K562 (cell line): ENCODE data around the gene METTL25B. TPM values are rescaled to one million over a fixed set of nuclear protein-coding genes. Genes with fewer than 3 reads are reported as not detected.

ENCODE experiments used
- ATF1 ChIP-seq, 2 experiments: fragments of 450-650 bp in 1 of 2; IDR thresholded peaks; 2 replicates each; pipeline ENCODE4 v1.6.1; 2016; ENCODE audit warnings: missing compliant biosample characterization in 1 of 2, missing genetic modification characterization in 1 of 2
- BMI1 ChIP-seq: fragments of 150-350 bp; IDR thresholded peaks from 2 replicates; pipeline ENCODE4 v1.6.1; 2014; ENCODE audit warnings: low read length
- CHCHD3 ChIP-seq: fragments of 250-450 bp; sonication (Bioruptor Pico); IDR thresholded peaks from 2 replicates; pipeline ENCODE4 v2.1.2; 2022; ENCODE audit warnings: mild to moderate bottlenecking
- CTCFL ChIP-seq: IDR thresholded peaks from 2 replicates; pipeline ENCODE4 v1.6.1; 2011; ENCODE audit warnings: borderline replicate concordance, low read depth, mild to moderate bottlenecking, moderate library complexity, low read length; ENCODE audit not compliant: insufficient read depth, poor library complexity, severe bottlenecking
- E2F4 ChIP-seq: sonication (generic); formaldehyde crosslinking; IDR thresholded peaks from 2 replicates; pipeline ENCODE4 v1.8.0; 2022; ENCODE audit warnings: mild to moderate bottlenecking, low read depth, missing genetic modification reagents
- E4F1 ChIP-seq: fragments of 250-450 bp; sonication (Bioruptor Pico); IDR thresholded peaks from 2 replicates; pipeline ENCODE4 v1.5.0; 2021; ENCODE audit warnings: mild to moderate bottlenecking, borderline replicate concordance
- FIP1L1 ChIP-seq: fragments of 200-400 bp; formaldehyde crosslinking; IDR thresholded peaks from 2 replicates; pipeline ENCODE4 v1.6.1; 2018; ENCODE audit warnings: mild to moderate bottlenecking, low read depth, low read length; ENCODE audit not compliant: poor library complexity, severe bottlenecking
- FOXA1 ChIP-seq: fragments of 450-650 bp; IDR thresholded peaks from 2 replicates; pipeline ENCODE4 v1.6.1; 2016; ENCODE audit warnings: mild to moderate bottlenecking, borderline replicate concordance
- HEY1 ChIP-seq: fragments of 250-450 bp; sonication (Bioruptor Pico); IDR thresholded peaks from 2 replicates; pipeline ENCODE4 v1.5.0; 2020; ENCODE audit warnings: mild to moderate bottlenecking, moderate library complexity, borderline replicate concordance
- IRF2 ChIP-seq: sonication (generic); formaldehyde crosslinking; IDR thresholded peaks from 2 replicates; pipeline ENCODE4 v1.8.1; 2022; ENCODE audit warnings: mild to moderate bottlenecking, missing genetic modification reagents
- NCOA1 ChIP-seq: fragments of 450-650 bp; IDR thresholded peaks from 2 replicates; pipeline ENCODE4 v1.6.1; 2016; ENCODE audit warnings: low read depth
- PHB ChIP-seq: fragments of 250-450 bp; sonication (Bioruptor Pico); IDR thresholded peaks from 2 replicates; pipeline ENCODE4 v1.5.0; 2021
- POLR2AphosphoS5 ChIP-seq: IDR thresholded peaks from 2 replicates; pipeline ENCODE4 v1.6.1; 2011; ENCODE audit warnings: mild to moderate bottlenecking, low read depth, low read length, moderate library complexity; ENCODE audit not compliant: control insufficient read depth, insufficient read depth
- PRDM10 ChIP-seq: fragments of 450-650 bp; IDR thresholded peaks from 2 replicates; pipeline ENCODE4 v1.6.1; 2018; ENCODE audit not compliant: partially characterized antibody
- ZC3H4 ChIP-seq: sonication (generic); formaldehyde crosslinking; IDR thresholded peaks from 2 replicates; pipeline ENCODE4 v1.9.0; 2021; ENCODE audit warnings: missing genetic modification reagents, borderline replicate concordance
- ZKSCAN8 ChIP-seq: fragments of 200-800 bp; sonication (Bioruptor generic); IDR thresholded peaks from 2 replicates; pipeline ENCODE4 v1.6.1; 2016; ENCODE audit warnings: missing genetic modification characterization, missing compliant biosample characterization
- ZNF212 ChIP-seq: fragments of 450-650 bp; formaldehyde crosslinking; IDR thresholded peaks from 2 replicates; pipeline ENCODE4 v1.4.0; 2020; ENCODE audit warnings: mild to moderate bottlenecking
- ZNF324 ChIP-seq: fragments of 250-450 bp; sonication (Bioruptor Pico); IDR thresholded peaks from 2 replicates; pipeline ENCODE4 v1.4.0; 2020; ENCODE audit warnings: mild to moderate bottlenecking
- ZNF77 ChIP-seq: fragments of 250-450 bp; sonication (Bioruptor Pico); IDR thresholded peaks from 2 replicates; pipeline ENCODE4 v1.5.0; 2020
- polyA plus RNA-seq, 8 experiments: library from polyadenylated mRNA; depleted of rRNA in 4 of 8; stranded (reverse) in 5 of 8; unstranded in 3 of 8; fragments of >200 nt; fragmentation: Nextera tagmentation in 2 of 8; fragmentation: Illumina TruSeq in 1 of 8; extraction: Ambion mirVana in 2 of 8; extraction: Trizol in 1 of 8; gene quantifications; 2 replicates each; pipeline versions ENCODE4 v1.2.1 to v1.2.3, GENCODE V29; 2011 to 2014; ENCODE audit warnings: inconsistent platforms in 1 of 8, missing spikeins in 1 of 8
- total RNA-seq, 7 experiments: library from RNA; depleted of rRNA in 6 of 7; stranded (reverse); fragments of >200 nt in 6 of 7; fragmentation: Illumina TruSeq in 2 of 7; extraction: Trizol in 2 of 7; gene quantifications; 2 replicates each; pipeline versions ENCODE4 v1.2.1 to v1.2.3, GENCODE V29; 2011 to 2021; ENCODE audit warnings: low replicate concordance in 1 of 7

METTL25B gene
- total and polyA plus RNA-seq, 9 of the 15 experiments (the other 6 are each of a cell fraction or from before 2014, with no cell fraction given), result 7.7 to 48.3 (median 33.1) TPM

- TF ChIP-seq CTCFL, result peak; percentile 85
- 0 out of 2 replicates have a peak, but pooled peaks have one; percentile 25 for TF ChIP-seq POLR2AphosphoS5
- TF ChIP-seq IRF2 (CRISPR knock-in tag), result no peak
- no peak for TF ChIP-seq E4F1 (CRISPR knock-in tag)
- TF ChIP-seq ZNF212 (CRISPR knock-in tag), result no peak
- TF ChIP-seq CHCHD3 (CRISPR knock-in tag), result no peak
- no peak for TF ChIP-seq ZKSCAN8 (CRISPR knock-in tag)
- no peak for TF ChIP-seq PHB (CRISPR knock-in tag)
- no peak for TF ChIP-seq E2F4 (CRISPR knock-in tag)
- TF ChIP-seq ZNF77 (CRISPR knock-in tag), result no peak
- TF ChIP-seq NCOA1, result no peak
- TF ChIP-seq ZNF324 (CRISPR knock-in tag), result no peak
- TF ChIP-seq BMI1, result no peak
- TF ChIP-seq ZC3H4 (CRISPR knock-in tag), result no peak
- no peak for TF ChIP-seq ATF1 (CRISPR knock-in tag; IDR thresholded peaks at IDR 0.05)
- TF ChIP-seq ATF1 (tag; IDR thresholded peaks at IDR 0.05), result no peak
- TF ChIP-seq HEY1 (CRISPR knock-in tag), result no peak
- no peak for TF ChIP-seq FOXA1
- TF ChIP-seq PRDM10, result peak; percentile 92
- no peak for TF ChIP-seq FIP1L1
These were observed 1.6 kb upstream of the METTL25B start (continued) for GRCh38 chr1:156726549-156727226.
